HL-60/S4 treated with retinoic acid at 250 ng/mL for 4 days and 3 days (cell line): ENCODE data around the gene AGPS.
"Not testable (repeated sequence)": the region's sequence is repeated elsewhere in the genome, so short reads cannot be mapped to it uniquely, and the experiment has no call there.

ENCODE experiments used
- in situ Hi-C: fragments of 300-500 bp; cut with MboI; formaldehyde crosslinking; loops from 2 replicates; pipeline ENCODE4 v1.7.0; 2022; ENCODE audit warnings: low sequenced_read_pairs

The AGPS gene

DNA sequence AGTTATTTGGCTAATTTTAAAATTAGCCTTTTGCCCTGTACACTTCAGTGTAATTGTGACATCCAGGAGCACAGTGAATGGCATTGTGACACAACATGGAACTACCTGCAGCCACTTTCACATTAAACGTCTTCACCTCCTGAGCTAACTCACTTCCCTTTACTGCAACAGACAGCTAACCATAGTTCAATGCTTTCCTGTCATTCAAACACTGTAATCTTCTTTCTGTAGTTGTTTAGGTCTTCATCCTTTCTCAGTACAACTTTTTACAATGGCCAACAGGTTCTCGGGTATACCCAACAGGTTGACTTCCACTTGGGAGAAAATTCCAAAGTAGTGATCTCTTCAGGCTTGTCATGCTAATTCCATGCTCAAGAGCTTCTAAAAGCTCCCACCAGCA lies 8.6 kb upstream of the AGPS start:
- in situ Hi-C loops, result no loop called here

DNA sequence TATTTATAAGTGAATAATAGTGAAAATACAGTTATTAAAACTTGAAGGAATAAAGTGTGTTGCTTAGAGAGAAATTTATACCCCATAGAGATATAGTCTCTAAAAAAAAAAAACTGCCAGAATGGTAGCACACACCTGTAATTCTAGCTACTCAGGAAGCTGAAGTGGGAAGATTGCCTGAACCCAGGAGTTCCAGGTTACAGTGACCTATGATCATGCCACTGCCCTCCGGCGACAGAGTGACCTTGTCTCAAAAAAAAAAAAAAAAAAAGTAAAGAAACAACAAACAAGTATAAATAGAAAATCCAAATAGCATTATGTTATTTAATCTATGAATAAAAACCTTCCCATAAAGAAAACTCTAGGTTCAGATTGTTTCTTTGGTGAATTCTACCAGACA lies 7.4 kb upstream of the AGPS start:
- in situ Hi-C loops, result no loop called here

DNA sequence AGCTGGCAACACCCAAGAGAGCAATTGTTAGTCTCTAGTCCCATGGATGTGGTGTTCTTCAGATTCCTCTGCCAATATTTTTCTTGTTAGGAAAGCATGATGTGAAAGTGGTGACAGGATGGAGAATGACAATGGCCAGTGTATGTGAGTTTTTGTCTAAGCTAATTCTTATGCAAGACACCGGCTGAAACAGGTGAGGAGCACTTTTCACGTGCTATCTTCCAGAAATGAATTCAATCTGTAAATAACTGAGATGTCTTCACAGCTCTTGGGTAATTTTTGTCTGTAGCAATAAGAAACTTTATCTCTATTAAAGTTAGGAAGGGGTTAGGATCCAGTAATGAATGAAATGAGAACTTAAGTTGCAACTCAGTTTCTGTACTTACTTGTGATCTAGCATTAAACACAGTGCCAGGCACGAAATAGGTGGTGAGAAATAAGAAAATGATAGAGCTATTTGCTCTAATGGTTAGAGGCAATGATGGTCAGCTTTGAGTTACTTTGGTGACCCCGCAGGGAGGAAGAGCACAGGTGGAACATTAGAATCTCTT lies 676 bp upstream of the AGPS start:
- in situ Hi-C loops, result no loop called here

DNA sequence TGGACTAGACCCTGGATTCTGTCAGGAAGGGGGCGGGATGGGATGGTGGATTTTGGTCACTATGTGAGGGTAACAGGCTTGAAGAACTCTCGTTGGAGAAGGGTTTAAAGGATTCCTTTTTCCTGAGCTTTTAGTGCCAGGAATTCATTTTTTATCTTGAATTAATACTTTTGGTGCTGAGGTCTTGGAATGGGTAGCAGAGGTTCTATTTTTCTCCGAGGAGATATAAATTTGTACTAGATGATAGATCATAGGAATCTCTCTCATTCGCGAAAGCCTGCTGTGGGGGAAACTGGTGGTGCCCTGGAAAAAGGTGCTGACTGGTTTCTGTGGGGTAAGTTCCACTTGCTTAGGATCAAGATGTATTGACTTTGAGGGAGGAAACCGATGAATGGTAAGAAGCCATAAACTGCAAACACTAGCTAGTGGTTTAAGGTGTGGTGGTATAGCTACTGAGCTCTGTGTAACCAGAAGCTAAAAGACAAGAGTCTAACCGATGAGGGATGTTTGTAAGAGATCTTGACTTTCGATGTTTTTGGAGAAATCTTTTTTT lies 706 bp downstream of the AGPS start:
- in situ Hi-C loops, result no loop called here

GRCh38 chr2:177393824-177394593 lies 1.4 kb downstream of the AGPS start:
- in situ Hi-C loops, result no loop called here

DNA sequence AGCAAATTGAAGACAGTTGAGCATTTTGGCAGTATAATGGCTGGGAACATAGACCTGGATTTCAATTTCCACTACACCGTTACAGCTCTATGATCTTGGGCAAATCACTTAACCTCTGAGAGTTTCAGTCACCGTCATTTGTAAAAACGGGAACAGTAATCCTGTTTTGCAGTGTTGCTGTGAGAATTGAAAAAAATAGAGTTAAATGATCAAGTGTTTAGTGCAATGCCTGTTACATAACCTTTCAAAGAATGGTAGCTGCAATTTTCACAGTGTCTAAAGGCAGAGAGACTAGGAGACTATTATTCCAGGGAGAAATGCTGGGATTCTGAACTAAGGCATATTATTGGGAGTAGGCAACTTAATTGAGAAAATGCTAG lies 2.0 kb downstream of the AGPS start:
- in situ Hi-C loops, result no loop called here

- in situ Hi-C loops, result no loop called here
Observed at GRCh38 chr2:177395351-177396065, 2.9 kb downstream of the AGPS start.

DNA sequence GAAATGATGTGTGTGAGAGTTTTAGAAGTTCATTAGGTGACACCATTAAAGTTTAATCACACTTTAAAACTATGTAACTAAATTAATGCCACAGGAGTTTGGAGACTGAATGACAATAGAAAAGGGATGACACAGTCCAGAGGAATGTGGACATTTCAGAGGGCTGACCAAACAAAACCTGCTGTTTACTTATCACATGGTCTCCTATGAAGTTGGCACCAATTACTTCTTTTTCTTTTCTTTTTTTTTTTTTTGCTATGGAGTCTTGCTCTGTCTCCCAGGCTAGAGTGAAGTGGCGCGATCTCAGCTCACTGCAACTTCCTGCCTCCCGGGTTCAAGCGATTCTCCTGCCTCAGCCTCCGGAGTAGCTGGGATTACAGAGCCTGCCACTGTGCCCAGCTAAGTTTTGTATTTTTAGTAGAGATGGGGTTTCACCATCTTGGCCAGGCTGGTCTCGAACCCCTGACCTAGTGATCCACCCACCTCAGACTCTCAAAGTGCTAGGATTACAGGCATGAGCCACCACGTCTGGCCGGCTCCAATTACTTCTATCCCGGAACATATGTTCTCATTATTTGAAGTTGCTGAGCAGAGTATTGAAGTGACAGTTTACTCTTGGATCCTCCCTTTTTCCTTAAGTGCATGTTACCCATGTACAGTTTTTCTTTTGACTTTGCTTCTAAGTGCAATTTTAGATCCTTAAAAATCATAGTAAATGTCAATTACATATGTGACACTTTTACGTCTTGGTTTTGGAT lies 4.3 kb downstream of the AGPS start:
- in situ Hi-C loops, result no loop called here

DNA sequence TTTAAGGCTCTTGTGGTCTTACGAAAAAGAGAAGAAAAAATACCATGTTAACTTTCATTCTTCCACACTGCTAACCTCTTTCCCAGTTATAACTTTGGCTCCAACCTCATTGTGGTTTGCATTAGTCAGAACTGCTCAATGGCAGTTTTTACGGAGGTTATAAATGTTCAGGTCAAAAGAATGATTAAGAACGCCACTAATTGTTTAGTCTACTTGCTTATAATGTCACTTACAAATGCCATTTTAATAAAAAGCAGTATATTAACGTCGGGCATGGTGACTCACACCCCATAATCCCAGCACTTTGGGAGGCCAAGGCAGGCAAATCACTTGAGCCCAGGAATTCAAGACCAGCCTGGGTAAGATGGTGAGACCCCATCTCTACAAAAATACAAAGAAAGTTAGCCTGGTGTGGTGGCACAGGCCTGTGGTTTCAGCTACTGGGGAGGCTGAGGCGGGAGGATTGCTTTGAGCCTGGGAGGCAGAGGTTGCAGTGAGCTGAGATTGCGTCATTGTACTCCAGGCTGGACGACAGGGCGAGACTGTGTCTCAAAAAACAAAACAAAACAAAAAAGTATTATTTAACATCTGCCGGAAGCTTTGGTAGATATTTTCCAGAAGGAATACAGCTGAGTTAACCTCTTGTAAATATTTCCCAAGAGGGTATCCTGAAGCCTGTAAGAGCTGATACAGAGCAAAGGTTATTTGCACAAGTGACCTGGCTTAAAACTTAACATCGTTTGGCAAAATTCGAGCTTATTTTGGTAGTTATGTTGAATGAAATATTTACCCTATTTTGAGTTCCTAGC lies 5.1 kb downstream of the AGPS start:
- in situ Hi-C loops, result no loop called here

DNA sequence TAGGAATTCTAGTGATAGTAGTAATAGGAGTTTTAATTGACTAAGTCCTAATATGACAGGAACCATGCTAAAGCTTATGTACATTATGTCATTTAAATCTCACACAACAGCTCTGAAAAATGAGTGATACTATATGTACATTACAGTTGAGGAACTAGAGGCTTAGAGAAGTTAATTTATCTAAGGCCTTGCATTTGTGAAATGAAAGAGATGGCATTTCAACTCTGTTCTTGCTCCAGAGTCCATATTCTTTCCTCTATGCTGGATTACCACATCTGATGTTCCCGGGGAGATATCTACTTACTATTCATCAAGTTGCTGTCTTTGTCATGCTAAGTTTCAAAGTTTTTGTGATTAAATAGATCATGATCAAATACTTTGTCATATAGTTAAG lies 5.7 kb downstream of the AGPS start:
- in situ Hi-C loops, result no loop called here

GRCh38 chr2:177398791-177399190 lies 6.2 kb downstream of the AGPS start:
- in situ Hi-C loops, result no loop called here

DNA sequence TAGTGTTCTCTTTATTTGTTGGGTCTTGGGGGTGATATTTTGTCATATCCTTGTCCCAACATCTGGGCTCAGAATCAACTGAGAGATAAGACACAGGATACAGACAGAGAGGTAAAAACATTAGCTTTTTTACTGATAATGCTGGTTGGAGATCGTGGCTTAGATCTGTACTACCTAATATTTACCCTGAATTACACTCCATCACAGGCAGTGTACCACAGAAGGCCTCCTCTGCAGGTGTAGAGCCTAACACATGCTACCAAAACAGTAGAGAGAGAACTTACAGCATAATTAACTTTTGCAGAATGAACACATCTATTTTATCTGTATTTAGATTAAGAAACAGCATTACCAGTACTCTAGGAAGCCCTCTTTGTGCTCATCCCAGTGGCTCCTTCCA lies 6.8 kb downstream of the AGPS start:
- in situ Hi-C loops, result no loop called here

DNA sequence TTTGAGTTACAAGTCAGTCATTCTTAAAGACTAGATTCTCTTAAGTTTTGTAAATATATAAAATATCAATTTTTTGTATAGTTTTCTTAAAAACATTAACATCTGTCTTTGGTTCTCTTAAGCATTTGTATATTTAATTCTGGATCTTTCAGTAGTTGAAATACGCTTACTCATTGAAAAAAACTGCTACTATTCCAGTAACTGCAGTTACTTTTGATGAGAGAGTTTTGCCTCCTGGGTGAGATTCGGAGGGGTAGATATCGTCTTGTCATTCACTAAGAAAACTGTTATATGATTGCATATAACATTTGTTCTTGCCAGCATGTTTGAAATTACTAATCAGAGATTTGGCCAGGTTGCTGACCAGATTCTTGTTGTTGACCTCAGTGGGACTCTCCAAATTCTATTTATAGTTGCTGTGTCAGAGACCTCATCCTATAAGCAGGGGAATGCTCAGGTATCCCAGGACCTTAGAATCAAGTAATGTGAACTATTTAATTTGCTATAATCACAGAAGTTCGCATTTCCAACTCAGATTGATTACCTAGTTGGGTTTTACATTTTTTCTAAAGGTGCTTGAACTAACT lies 7.9 kb downstream of the AGPS start:
- in situ Hi-C loops, result no loop called here

DNA sequence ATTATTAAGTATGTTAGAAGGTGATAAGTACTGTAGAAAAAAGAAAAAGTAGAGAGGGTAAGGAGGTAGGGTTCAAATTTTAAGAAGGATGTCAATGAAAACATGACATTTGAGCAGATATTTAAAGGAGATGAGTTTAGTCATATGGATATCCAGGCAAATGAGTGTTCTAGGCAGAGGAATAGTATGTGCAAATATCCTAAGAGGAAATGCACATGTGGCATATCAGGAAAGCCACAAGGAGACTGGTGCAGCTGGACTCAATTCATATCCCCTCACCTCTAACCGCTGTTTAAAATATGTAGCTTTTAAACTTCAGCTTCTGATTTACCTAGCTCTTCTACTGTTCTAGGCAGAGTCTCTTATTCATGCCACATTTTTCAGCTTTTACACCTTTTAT lies 9.5 kb downstream of the AGPS start:
- in situ Hi-C loops, result no loop called here

GRCh38 chr2:177403838-177404237 lies 11.3 kb downstream of the AGPS start:
- in situ Hi-C loops, result no loop called here

DNA sequence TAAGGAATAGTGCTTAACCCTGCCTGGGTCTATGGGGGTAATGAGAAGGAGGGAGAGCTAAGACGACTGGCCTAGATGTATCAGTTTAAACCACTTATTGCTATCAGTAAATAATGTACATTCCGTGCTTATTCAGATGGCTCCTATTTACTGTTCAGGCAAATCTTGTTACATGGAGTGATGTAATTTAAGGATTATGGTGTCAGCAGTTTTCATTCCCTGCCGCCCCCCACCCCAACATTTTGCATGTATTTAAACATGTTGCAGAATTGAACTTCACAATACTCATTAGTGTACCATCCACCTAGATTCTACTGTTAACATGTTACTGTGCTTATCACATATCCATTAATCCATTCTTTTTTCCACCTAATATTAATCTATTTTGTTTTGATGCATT lies 11.7 kb downstream of the AGPS start:
- in situ Hi-C loops, result no loop called here

DNA sequence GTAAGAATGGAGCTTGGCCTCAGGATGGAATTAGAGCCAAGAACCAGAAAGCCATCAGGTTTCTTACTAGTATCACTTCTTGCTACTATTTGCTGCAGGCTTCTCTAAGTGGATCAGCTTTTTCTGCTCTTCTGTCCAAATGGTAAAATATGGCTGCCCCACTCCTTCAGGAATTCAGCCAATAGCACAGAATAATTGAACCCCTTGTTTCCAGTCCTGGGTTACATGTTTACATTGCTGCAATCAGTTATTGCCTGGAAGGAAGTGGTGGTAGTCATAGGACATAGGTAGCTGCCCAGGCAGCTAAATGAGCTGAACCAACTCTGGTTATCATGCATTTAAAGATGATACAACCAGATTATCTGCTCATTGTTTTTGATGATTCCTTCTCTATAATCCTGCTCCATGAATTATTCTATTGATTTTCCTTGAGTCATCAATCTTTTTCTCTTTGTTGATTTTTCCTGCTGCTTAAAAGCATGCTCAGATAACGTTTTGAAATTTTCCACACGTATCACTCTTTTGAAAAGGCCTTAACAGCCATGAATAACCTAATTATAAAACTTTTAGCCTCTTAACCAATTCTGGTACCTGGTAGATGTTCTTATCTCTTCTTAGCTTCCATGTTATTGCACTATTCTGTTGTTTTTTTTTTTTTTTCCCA lies 12.6 kb downstream of the AGPS start:
- in situ Hi-C loops, result no loop called here

DNA sequence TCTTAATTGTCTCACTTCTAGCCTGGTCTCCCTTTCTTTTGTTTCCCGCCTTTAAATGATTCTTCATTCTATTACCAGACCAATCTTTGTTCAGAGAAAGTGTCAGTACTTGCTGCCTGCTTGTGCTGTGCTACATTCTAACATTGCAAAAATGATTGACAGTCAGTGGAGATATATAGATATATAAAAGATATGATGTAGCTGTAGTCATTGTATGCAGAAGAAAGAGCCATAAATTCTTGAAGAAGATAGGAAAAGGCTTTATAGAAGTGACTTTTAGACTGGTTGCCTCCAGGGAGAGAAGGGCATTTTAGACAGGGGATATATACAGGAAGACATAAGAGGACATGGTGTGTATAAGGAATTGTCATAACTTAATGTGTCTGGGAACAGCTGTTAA lies 13.6 kb downstream of the AGPS start:
- in situ Hi-C loops, result no loop called here

GRCh38 chr2:177407031-177407430 lies 14.5 kb downstream of the AGPS start:
- in situ Hi-C loops, result no loop called here

DNA sequence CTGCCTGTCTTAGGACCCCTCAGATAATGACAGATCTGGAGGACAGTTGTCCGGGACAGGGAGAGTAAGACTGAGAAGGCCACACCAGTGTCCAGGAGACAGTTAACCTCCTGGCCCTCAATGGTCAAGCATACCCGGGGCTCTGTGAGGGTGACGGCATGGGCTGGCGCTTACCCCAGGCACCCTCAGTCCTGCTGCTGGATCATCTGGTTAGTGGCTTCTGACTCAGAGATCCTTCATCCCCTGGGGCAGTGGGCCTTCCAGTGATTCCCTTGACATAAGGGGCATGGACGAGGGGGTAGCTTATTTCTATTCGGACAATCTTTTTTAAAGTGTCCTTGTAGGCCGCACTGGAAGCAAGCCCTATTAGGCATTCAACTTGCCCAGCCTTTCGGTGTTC lies 18.1 kb downstream of the AGPS start:
- in situ Hi-C loops, result not testable (repeated sequence)
